NCI-H69 (cell line): ENCODE results near the gene GALK1.
"Not testable (repeated sequence)": the region's sequence is repeated elsewhere in the genome, so short reads cannot be mapped to it uniquely, and the experiment has no call there.

Experiments used
- DNase-seq: peaks from one replicate; lab custom pipeline; 2025; lab: John Stamatoyannopoulos, UW

GALK1 gene

GRCh38 chr17:75764711-75765421 is at the start of gene GALK1:
GALK1 (minus strand) TSS chr17:75765192; CDS start chr17:75765136, 56 bp downstream.
- peak; percentile 83 for DNase-seq

GRCh38 chr17:75814021-75814395 is 49.0 kb upstream of the GALK1 start:
- no peak for DNase-seq

DNA sequence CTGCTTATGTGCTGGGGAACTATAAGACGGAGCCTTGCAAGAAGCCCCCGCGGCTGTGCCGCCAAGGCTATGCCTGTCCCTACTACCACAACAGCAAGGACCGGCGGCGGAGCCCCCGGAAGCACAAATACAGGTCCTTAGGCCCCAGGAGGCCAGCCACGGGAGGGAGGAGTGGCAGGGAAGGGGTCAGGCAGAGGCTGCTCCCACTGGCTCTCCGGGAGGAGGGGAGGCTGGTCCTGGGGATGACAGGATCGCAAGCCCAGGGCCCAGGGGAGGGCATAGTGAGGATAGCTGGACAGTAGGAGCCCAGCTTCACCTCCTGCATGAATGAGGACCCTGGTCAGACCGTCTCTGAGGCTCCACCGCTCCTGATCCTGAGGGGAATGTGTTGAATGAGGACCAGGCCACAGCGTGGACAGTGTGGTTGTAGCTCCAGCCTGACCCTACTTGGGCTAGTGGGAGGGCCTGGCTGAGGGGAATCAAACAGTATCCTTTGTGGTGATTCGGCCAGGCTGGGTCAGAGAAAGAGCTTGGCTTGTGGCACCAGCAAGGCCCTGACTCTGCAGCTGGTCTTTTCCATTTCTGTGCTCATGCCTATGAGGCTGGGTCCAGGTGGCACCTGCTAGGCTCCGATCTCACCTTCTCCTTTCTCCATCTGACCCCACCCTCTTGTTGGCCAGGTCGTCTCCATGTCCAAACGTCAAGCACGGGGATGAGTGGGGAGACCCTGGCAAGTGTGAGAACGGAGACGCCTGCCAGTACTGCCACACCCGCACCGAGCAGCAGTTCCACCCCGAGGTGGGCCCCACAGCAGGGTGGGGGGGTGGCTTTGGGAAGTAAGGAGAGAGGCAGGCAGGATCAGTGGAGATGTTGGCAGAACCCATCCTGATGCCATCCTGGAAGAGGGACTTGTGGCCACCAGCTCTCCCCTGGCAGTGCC is 48.4 kb upstream of the GALK1 start:
- no peak for DNase-seq

DNA sequence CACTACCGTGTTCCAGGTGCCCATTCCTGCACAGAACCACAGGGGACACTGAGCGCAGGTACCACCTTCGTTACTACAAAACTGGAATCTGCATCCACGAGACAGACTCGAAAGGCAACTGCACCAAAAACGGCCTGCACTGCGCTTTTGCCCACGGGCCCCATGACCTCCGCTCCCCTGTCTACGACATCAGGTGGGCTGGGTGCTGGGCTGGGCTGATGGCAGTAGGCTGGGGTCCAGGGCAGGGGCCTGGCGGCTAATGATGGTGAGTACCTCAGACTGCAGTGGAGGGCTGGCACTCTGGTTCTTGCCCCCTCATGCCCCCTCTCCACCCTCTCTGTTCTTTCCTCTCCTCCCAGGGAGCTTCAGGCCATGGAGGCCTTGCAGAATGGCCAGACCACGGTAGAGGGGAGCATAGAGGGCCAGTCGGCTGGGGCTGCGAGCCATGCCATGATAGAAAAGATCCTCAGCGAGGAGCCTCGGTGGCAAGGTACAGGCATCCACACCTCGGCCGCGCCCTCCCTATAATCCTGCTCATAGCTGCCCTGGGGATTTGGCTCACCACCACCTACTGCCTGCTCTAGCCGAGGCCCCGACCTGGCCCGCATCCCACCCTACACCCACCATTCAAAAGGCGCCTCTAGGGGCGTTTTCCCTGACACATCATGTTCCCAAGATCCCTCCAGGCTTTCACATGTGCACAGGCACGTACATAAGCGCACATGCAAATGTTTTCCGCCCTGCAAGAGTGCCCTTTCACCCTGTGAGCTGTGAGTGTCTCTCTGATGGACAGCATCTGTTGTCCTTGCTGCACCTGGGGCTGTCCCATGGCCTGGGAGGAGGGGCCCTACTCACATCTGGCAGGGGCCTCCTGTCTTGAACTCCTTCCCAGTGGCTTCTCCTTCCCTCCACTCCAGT is 47.4 kb upstream of the GALK1 start:
- DNase-seq = no peak

DNA sequence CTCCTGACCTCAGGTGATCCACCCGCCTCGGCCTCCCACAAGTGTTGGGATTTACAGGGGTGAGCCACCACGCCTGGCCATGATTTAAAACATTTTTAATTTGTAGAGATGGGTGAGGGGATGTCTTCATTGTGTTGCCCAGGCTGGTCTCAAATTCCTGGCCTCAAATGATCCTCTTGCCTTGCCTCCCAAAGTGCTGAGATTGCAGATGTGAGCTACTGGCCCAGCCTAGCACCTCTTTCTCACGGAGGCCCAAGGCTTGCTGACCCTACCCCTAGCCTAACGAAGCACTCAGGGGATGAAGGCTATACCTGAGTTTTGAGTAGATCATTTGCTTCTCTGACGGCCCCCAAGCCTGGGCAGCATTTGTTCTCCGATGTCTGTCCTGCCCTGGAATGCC is 46.2 kb upstream of the GALK1 start:
- DNase-seq = no peak

GRCh38 chr17:75810756-75811155 is 45.8 kb upstream of the GALK1 start:
- not testable (repeated sequence) for DNase-seq

- DNase-seq = peak; percentile 22
These were observed 45.2 kb upstream of the GALK1 start for GRCh38 chr17:75810216-75810615.

- no peak for DNase-seq
These were observed 44.7 kb upstream of the GALK1 start for GRCh38 chr17:75809631-75810111.

DNA sequence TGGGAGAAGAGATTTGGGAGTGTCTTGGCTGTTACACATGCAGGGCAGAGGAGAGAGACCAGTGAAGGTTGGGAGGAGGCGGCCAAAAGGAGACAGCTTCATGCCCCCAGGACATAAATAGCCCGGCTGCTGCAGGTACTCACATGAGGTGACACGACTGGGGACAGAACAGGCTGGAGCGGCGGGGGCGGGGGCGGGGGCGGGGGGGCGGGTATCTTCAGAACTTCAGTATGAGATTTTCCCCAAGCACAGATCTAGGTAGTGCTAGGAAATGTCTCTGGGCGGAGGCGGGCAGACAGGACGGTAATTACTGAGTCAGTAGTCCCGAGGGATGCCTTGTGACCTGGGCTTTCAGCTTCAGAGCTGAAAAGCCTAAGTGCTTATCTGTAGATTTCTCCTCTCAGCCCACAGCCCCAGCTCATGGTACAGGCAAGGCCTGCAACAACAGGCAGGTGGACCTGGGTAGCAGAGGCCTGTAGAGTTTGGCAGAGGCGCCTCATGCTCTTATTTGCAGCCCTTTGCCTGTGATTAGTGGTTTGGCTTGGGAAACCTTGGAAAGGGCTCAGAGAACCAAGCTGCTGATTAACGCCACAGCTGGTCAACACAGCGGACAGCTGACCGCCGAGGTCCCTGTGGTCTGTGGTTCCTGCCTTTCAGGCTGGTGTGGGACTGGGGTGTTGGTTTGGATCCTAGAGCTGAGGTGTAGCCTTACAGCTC is 44.1 kb upstream of the GALK1 start:
- DNase-seq = peak; percentile 75

DNA sequence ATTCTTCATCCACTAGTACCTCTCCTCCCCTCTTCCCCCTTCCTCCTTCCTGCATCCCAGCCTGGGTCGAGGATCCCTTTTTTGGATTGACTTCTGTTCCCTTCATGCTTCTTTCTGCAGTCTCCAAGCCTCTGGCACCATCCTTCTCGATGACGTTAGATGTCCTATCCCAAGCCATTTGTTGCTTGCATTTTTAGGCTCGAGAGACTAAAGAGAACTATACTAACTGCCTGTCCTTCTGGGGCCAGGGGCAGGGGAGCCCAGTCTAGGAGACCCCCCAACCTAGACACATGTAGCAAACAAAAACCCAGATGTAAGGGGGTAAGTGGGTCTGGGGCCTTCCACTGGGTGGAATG is 43.5 kb upstream of the GALK1 start:
- DNase-seq = no peak

GRCh38 chr17:75807861-75808260 is 42.9 kb upstream of the GALK1 start:
- DNase-seq = no peak

- DNase-seq = no peak
These were observed 42.0 kb upstream of the GALK1 start for GRCh38 chr17:75806822-75807500.

- no peak for DNase-seq
These were observed 38.9 kb upstream of the GALK1 start for GRCh38 chr17:75803883-75804282.

- DNase-seq = no peak
These were observed 34.4 kb upstream of the GALK1 start for GRCh38 chr17:75799402-75799801.

GRCh38 chr17:75795820-75796607 is 31.0 kb upstream of the GALK1 start:
- no peak for DNase-seq

DNA sequence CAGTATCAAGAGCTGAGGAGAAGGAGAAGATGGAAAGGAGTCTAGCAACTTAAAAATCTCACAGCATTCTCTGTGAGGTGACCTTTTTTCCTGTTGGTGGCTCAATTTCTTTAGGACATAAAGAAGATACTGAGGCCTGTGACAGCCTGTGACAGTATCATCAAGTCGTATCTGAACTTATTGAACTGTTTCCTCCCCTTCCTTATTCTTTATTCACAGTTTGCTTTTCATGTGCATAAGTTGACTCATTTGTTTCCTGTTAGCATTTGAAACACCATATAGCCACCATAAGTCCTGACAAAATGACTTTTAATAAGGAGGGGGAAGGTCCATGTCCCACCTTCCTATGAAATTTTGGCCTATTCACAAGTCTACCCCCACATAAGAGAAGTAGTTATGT is 28.5 kb upstream of the GALK1 start:
- DNase-seq = no peak

DNA sequence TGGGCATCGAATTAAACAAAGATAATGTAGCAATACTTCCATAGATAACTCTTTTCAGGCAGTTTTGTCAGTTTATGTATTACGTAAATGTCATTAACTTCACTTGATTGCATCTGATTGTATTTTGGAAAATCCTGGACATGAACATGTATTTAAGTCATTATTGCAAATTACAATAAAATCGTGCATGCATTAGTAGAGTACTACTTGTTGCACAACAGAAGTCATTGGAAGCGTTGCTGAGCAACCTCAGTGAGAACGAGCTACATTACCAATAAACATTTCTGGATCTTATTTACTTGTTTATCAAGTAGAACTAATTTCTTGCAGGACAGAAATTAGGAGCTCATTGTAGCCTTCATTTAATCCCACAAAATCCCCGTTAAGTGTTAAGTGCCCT is 26.3 kb upstream of the GALK1 start:
- DNase-seq = no peak

DNA sequence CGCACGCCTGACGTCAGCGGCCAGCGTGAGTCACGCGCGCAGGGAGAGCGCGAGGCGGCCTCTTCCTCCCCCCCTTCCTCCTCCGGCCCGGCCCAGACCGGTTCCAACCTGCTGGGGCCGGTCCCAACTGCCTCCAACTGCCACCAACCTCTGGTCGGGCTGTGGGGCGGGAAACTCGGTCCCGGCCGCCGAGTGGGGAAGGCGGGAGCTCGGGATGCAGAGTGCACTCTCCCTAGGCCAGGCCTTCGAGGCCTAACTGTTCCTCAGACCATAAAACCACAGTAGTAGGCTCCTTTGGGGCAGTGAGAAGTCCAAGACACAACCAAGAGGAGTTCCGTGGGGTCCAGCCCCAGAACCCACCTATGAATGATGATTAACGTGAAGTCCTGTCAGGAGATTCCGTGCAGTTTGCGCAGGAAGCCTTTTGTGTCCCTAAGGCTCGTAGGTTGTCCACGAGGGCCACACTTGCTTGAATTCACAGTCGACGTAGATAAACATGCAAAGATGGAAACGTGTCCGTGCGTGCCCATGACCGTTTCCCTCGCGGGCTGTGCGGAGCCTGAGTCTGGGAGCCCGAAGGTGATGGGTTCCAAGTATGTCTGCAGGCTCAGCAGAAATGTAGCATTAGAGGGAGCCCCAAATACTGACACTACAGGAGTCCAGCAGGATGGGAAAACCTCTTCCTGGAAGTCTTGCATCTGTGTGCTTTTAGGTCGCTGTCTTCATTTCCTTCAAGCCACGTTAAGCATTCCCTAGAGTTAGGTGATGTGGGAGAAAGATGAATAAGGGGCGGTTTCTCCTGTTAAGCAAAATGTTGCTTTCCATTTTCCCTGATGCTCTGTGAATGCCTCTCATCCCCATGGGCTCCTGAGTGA is 20.3 kb upstream of the GALK1 start:
- peak; percentile 97 for DNase-seq

- DNase-seq = peak; percentile 100
These were observed 19.6 kb upstream of the GALK1 start, which contains the start of gene UNK for GRCh38 chr17:75784473-75785015. UNK (plus strand) TSS chr17:75784806; CDS start chr17:75784881, 75 bp downstream.
